ENCODE results near the gene SHPK.

- TF ChIP-seq POLR2A (IDR thresholded peaks at IDR 0.05; ENCODE audit: low read length) (no peak), GATA1 (IDR thresholded peaks at IDR 0.05; ENCODE audit: low read depth, low read length) (no peak)
Measured at GRCh38 chr17:3681057-3681456, 45.0 kb upstream of the SHPK start.

Data from erythroblast (primary cell).